Activated naive CD8-positive, alpha-beta T cell (primary cell): Measurements from ENCODE around the gene STK32C.
"Not testable (repeated sequence)": the region's sequence is repeated elsewhere in the genome, so short reads cannot be mapped to it uniquely, and the experiment has no call there.

Source experiments
- H3K27ac Mint-ChIP-seq: one replicate; pipeline ENCODE4 v1.8.0; 2021; ENCODE audit warnings: mixed read lengths
- H3K27me3 Mint-ChIP-seq: one replicate; pipeline ENCODE4 v1.8.0; 2021; ENCODE audit warnings: mixed read lengths
- H3K36me3 Mint-ChIP-seq: one replicate; pipeline ENCODE4 v1.8.0; 2021; ENCODE audit warnings: mixed read lengths
- H3K4me1 Mint-ChIP-seq: one replicate; pipeline ENCODE4 v1.8.0; 2021; ENCODE audit warnings: low read depth, mixed read lengths
- H3K4me3 Mint-ChIP-seq: one replicate; pipeline ENCODE4 v1.8.0; 2021; ENCODE audit warnings: mild to moderate bottlenecking, mixed read lengths
- H3K9me3 Mint-ChIP-seq: one replicate; pipeline ENCODE4 v1.8.0; 2021; ENCODE audit warnings: low read depth, mixed read lengths

Gene STK32C

GRCh38 chr10:132330486-132330833, 22.7 kb upstream of the STK32C start:
- Mint-ChIP-seq H3K4me3 (peak overlapping the region; percentile 89), H3K9me3 (no peaks in the 10 kb centered on the region), H3K4me1 (peaks cover 58% of the 10 kb centered on the region), H3K36me3 (peaks cover 13% of the 10 kb centered on the region), H3K27me3 (no peaks in the 10 kb centered on the region), H3K27ac (peak overlapping the region; percentile 90)

- peaks cover 14% of the 10 kb centered on the region for H3K36me3 Mint-ChIP-seq
- peaks cover 59% of the 10 kb centered on the region for H3K4me1 Mint-ChIP-seq
- H3K27me3 Mint-ChIP-seq: no peaks in the 10 kb centered on the region
- peak overlapping the region; percentile 90 for H3K27ac Mint-ChIP-seq
- H3K9me3 Mint-ChIP-seq: no peaks in the 10 kb centered on the region
- H3K4me3 Mint-ChIP-seq: peak overlapping the region; percentile 89
Measured at GRCh38 chr10:132329565-132330485, 22.1 kb upstream of the STK32C start.

GRCh38 chr10:132328738-132329137, 21.0 kb upstream of the STK32C start:
- peak overlapping the region; percentile 41 for H3K27ac Mint-ChIP-seq
- H3K36me3 Mint-ChIP-seq: peaks cover 16% of the 10 kb centered on the region
- no peaks in the 10 kb centered on the region for H3K9me3 Mint-ChIP-seq
- H3K4me3 Mint-ChIP-seq: peak overlapping the region; percentile 23
- no peaks in the 10 kb centered on the region for H3K27me3 Mint-ChIP-seq
- peaks cover 65% of the 10 kb centered on the region for H3K4me1 Mint-ChIP-seq

GRCh38 chr10:132328106-132328505, 20.4 kb upstream of the STK32C start:
- Mint-ChIP-seq H3K27ac (peak overlapping the region; percentile 54), H3K4me1 (peaks cover 58% of the 10 kb centered on the region), H3K4me3 (peak overlapping the region; percentile 35), H3K36me3 (peaks cover 16% of the 10 kb centered on the region), H3K9me3 (no peaks in the 10 kb centered on the region), H3K27me3 (no peaks in the 10 kb centered on the region)

GRCh38 chr10:132326925-132327324, 19.2 kb upstream of the STK32C start:
- no peaks in the 10 kb centered on the region for H3K27me3 Mint-ChIP-seq
- H3K27ac Mint-ChIP-seq: peak overlapping the region; percentile 69
- peaks cover 18% of the 10 kb centered on the region for H3K36me3 Mint-ChIP-seq
- no peaks in the 10 kb centered on the region for H3K9me3 Mint-ChIP-seq
- H3K4me1 Mint-ChIP-seq: peaks cover 51% of the 10 kb centered on the region
- H3K4me3 Mint-ChIP-seq: peak overlapping the region; percentile 59

- Mint-ChIP-seq H3K36me3 (peaks cover 18% of the 10 kb centered on the region), H3K27me3 (no peaks in the 10 kb centered on the region), H3K9me3 (no peaks in the 10 kb centered on the region), H3K27ac (peak overlapping the region; percentile 69), H3K4me1 (peaks cover 51% of the 10 kb centered on the region), H3K4me3 (no peak overlapping the region)
Measured at GRCh38 chr10:132326344-132326889, 18.7 kb upstream of the STK32C start.

- Mint-ChIP-seq H3K36me3 (peaks cover 13% of the 10 kb centered on the region), H3K4me3 (no peak overlapping the region), H3K27ac (no peak overlapping the region), H3K9me3 (no peaks in the 10 kb centered on the region), H3K4me1 (peaks cover 33% of the 10 kb centered on the region), H3K27me3 (no peaks in the 10 kb centered on the region)
Measured at GRCh38 chr10:132324186-132324585, 16.4 kb upstream of the STK32C start.

- no peaks in the 10 kb centered on the region for H3K27me3 Mint-ChIP-seq
- peaks cover 10% of the 10 kb centered on the region for H3K36me3 Mint-ChIP-seq
- H3K4me1 Mint-ChIP-seq: peaks cover 19% of the 10 kb centered on the region
- no peak overlapping the region for H3K4me3 Mint-ChIP-seq
- no peak overlapping the region for H3K27ac Mint-ChIP-seq
- H3K9me3 Mint-ChIP-seq: no peaks in the 10 kb centered on the region
Measured at GRCh38 chr10:132322586-132323048, 14.9 kb upstream of the STK32C start.

GRCh38 chr10:132321726-132322125, 14.0 kb upstream of the STK32C start:
- Mint-ChIP-seq H3K27me3 (no peaks in the 10 kb centered on the region), H3K9me3 (no peaks in the 10 kb centered on the region), H3K27ac (no peak overlapping the region), H3K4me1 (peaks cover 14% of the 10 kb centered on the region), H3K4me3 (no peak overlapping the region), H3K36me3 (peaks cover 10% of the 10 kb centered on the region)

GRCh38 chr10:132320654-132321469, 13.1 kb upstream of the STK32C start:
- Mint-ChIP-seq H3K27me3 (no peaks in the 10 kb centered on the region), H3K27ac (no peak overlapping the region), H3K4me1 (peaks cover 10% of the 10 kb centered on the region), H3K9me3 (no peaks in the 10 kb centered on the region), H3K4me3 (no peak overlapping the region), H3K36me3 (peaks cover 6% of the 10 kb centered on the region)

- H3K4me1 Mint-ChIP-seq: peaks cover 9% of the 10 kb centered on the region
- H3K27me3 Mint-ChIP-seq: no peaks in the 10 kb centered on the region
- H3K4me3 Mint-ChIP-seq: no peak overlapping the region
- no peaks in the 10 kb centered on the region for H3K9me3 Mint-ChIP-seq
- peaks cover 6% of the 10 kb centered on the region for H3K36me3 Mint-ChIP-seq
- H3K27ac Mint-ChIP-seq: no peak overlapping the region
Measured at GRCh38 chr10:132319853-132320653, 12.3 kb upstream of the STK32C start.

- H3K9me3 Mint-ChIP-seq, H3K27me3 Mint-ChIP-seq, H3K4me3 Mint-ChIP-seq, H3K27ac Mint-ChIP-seq, H3K36me3 Mint-ChIP-seq, H3K4me1 Mint-ChIP-seq: not testable (repeated sequence)
Measured at GRCh38 chr10:132317477-132317876, 9.7 kb upstream of the STK32C start.

GRCh38 chr10:132316133-132316532, 8.4 kb upstream of the STK32C start:
- no peaks in the 10 kb centered on the region for H3K36me3 Mint-ChIP-seq
- H3K27me3 Mint-ChIP-seq: peaks cover 2% of the 10 kb centered on the region

GRCh38 chr10:132314881-132315280, 7.1 kb upstream of the STK32C start:
- not testable (repeated sequence) for H3K9me3 Mint-ChIP-seq, H3K27me3 Mint-ChIP-seq, H3K27ac Mint-ChIP-seq, H3K4me3 Mint-ChIP-seq, H3K4me1 Mint-ChIP-seq, H3K36me3 Mint-ChIP-seq

More at GRCh38 chr10:132316133-132316532, 8.4 kb upstream of the STK32C start:
- peaks cover 2% of the 10 kb centered on the region for H3K4me1 Mint-ChIP-seq
- no peak overlapping the region for H3K4me3 Mint-ChIP-seq
- H3K9me3 Mint-ChIP-seq: no peaks in the 10 kb centered on the region
- H3K27ac Mint-ChIP-seq: no peak overlapping the region
